GM18502 (cell line): ENCODE results near the gene GRIN2B.

Source experiments
- ATAC-seq: cut with Tn5 transposase; IDR thresholded peaks from one replicate; pipeline ENCODE4 v1.9.1; 2021; ENCODE audit warnings: mild to moderate bottlenecking; ENCODE audit not compliant: unreplicated experiment, poor library complexity

Gene GRIN2B

DNA sequence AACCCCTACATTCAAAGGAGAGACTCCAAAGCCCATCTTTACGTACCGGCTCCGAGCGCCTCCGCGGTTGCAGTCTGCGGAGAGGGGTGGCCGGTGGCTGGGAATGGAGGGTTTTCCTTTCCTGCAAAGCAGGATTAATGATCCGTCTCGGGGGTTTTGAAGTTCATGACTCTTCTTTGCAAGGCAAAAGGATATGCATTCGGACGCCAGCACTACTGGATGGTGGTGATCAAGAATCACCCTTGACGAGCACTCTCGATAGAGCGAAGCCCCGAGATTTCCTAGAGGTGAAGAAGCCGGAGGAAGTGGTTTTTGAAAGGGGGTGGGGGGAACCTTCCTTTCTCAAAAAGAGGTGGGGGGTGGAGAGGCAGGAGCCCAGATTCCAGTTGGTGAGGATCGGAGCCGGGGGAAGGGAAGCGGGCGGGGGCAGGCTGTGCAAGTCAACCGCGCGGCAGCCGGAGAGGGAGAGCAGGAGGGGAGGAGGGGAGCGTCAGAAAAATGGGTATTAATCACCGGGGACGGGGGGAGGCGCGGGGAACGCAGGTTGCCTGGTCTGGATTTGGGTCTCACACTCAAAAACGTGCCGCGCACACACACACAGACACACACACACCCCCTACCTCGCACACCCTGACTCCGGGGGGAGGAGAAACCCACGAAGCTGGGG is at the start of gene GRIN2B:
Gene GRIN2B (minus strand): TSS at position 307 of the 667 bp plus-strand sequence. CDS start 115,394 bp downstream, outside the sequence.
- ATAC-seq: no peak

GRCh38 chr12:14026537-14026936 is 45.1 kb upstream of the GRIN2B start:
- no peak for ATAC-seq

- no peak for ATAC-seq
Observed at GRCh38 chr12:14024591-14024990, 43.2 kb upstream of the GRIN2B start.

DNA sequence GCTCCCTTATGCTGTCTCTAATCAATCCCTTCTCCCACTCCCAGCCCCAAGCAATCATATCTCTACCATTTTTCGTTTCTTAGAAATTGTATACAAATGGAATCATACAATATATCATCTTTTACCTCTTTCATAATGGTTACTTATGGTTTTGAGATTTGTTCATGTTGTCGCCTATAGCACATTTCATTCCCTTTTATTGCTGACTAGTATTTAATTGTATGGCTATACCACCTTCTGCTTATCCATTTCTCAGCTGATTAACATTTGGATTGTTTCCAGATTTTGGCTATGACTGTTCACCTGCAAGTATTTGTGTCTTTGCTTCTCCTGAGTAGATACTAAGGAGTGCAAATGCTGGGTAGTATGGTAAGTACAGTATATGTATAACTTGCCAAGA is 36.7 kb upstream of the GRIN2B start:
- ATAC-seq: no peak

GRCh38 chr12:14010989-14011388 is 29.6 kb upstream of the GRIN2B start:
- ATAC-seq: no peak

- ATAC-seq: no peak
Observed at GRCh38 chr12:14007639-14008038, 26.2 kb upstream of the GRIN2B start.

- no peak for ATAC-seq
Observed at GRCh38 chr12:13992585-13992984, 11.2 kb upstream of the GRIN2B start.

DNA sequence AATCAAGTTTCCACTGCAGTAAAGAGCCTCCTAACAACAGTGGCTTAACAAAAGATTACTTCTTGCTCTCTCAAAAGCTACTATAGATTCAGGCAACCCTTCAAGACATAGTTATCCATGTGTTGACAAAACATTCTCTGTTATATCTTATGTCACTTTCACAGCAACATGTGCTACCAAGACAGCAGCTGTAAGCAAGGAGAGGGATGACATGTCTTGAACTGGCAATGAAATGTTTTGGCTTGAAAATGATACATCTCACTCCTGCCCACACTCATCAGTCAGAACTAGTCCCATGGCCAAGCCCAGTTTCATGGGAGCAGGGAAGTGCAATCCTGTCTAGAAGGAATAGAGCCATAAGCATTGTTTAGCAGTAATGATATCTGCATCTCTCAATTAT is 10.7 kb upstream of the GRIN2B start:
- no peak for ATAC-seq

GRCh38 chr12:13986031-13986430 is 4.6 kb upstream of the GRIN2B start:
- ATAC-seq: no peak

GRCh38 chr12:13981990-13982389 is 588 bp upstream of the GRIN2B start:
- ATAC-seq: no peak

- no peak for ATAC-seq
Observed at GRCh38 chr12:13980538-13981295, 685 bp downstream of the GRIN2B start.

DNA sequence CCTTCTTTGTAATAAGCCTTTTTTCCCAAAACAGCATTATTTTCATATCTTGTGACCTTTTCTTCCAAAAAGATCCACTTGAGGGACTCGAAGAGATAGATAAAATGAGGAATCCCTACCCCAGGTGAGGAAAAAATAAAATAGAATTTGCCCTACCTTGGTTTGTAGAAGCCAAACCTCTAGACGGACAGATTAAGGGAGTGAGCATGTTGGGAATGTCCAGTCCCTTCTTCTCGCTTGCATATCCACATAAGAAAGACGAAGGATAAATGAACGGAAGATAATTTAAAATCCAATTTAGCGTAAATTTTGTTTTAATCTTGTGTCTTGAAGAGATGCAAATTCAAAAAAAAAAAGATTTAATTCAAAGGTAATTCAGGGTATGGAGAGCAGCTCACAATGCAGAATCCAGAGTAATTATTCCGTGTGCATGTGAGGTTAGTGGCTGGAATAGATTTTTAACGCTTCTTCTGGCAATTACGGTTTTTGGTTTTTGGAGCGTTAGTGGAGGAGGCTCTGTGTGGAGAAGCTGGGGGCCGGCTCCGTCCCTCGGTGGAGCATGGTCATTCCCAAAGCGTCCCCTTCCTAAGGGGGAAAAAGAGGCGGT is 1.5 kb downstream of the GRIN2B start:
- ATAC-seq: no peak

GRCh38 chr12:13978876-13979275 is 2.5 kb downstream of the GRIN2B start:
- no peak for ATAC-seq

DNA sequence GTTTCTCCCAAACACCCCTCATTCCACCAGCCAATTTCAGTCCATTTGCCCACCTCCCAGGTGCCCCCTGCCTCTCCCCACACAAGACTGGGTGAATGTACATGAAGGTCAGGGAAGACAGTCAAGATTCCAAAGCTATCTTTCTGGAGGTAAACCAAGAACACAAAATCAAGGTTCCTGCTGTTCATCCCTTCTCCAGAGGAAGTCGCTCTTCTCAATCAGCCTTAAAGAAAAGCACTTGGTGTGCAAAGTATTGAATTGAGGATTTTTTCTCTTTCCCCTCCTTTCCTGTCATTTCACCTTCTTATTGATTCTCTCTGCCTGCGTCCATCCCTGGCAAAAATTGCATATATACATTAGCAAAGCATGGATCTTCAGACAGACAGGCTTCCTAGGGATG is 4.5 kb downstream of the GRIN2B start:
- ATAC-seq: no peak

DNA sequence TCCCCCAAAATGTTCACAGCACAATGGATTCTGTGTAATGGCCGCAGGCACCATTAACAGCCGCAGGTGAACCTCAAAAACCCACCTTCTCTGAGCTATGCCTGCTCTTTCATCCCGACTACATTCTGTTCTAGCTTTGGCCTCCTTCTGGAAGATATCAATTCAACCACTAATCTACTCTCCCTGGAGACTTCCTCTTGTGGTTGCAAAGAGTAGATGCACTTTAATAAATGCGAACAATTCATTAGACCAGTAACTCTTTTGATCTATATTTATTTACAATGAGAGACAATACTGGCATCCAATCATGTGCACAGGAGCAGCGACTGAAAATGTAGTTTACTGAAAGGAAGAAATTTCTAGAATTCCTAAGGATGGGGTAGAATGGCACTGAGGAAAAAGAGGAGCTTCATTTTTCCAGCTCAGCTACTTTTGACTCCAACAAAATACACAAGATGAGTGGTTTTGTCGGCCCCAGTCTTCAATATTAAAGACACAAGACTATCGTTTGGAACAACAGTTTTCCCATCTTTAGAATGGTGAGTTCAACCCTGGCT is 5.3 kb downstream of the GRIN2B start:
- no peak for ATAC-seq

GRCh38 chr12:13973996-13974395 is 7.4 kb downstream of the GRIN2B start:
- ATAC-seq: no peak

DNA sequence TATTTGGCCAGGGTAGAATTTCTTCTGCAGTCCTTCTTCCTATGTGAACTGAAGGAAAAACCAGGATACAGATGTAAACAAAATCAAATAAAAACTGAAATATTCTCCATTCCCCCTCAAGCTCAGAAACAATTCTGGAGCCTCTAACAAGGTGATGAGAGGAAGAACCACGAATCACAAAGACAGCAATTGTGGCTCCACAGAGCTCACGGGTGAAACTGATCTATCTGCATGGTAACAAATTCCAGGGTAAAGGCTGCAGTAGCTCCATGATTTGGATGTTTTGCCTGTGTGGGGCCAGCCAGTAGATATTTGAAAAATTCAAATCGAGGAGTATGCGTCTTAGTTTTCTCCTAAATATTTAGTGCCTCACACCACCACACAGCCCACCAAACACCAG is 10.6 kb downstream of the GRIN2B start:
- no peak for ATAC-seq

GRCh38 chr12:13968281-13968680 is 13.1 kb downstream of the GRIN2B start:
- no peak for ATAC-seq

DNA sequence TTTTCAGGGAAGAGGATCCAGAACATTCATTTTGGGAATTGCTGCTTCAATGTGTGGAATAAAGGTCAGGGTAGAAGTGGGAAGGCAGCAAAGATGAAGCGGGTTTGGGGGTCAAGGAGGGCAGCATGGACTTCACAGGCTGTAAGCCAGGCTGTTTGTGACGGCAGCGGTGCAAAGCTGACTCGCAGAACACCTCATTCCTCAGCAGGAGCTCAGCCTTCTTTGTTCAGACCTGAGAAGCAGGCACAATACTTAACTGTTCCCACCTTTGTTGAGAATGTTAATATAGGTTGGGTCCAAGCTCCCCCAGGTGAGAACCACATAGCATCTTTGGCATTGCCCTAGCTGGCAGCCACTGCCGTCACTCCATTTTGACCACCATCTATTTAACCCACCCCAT is 16.7 kb downstream of the GRIN2B start:
- no peak for ATAC-seq

GRCh38 chr12:13962699-13963098 is 18.7 kb downstream of the GRIN2B start:
- ATAC-seq: no peak

DNA sequence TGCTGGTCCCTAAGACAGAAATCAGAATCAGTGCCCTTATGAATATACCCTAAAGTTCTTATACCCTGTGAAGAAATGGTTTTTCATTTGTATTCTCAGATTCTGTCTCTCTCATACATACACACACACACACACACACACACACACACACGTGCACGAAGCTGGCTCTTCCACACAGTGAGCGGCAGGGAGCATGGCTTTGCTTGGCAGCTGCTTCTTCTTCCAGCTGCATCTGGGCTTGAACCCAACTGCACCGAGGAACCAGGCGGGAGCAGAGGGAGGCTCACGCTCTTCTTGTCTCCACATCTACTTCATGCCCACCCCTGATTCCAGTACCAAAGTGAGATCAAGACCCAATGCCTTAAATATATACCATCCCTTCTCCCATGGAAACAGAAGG is 19.4 kb downstream of the GRIN2B start:
- no peak for ATAC-seq
